ENCODE results near the gene RALGAPA2.

- no peak for TF ChIP-seq CTCF (IDR thresholded peaks at IDR 0.05; ENCODE audit: insufficient read depth, low read length, poor library complexity, severe bottlenecking)
- no peak for TF ChIP-seq EZH2phosphoT487 (conservative IDR thresholded peaks at IDR 0.05; ENCODE audit: low read length)
Observed at GRCh38 chr20:20606881-20607280, 105.6 kb downstream of the RALGAPA2 start.
